Measurements from ENCODE around the gene ENO3.

ENO3 gene

GRCh38 chr17:4941319-4941610, 9.7 kb upstream of the ENO3 start:
- H3K9ac ChIP-seq (ENCODE audit: low read depth, low read length), result peak overlapping the region; percentile 98
- no peaks in the 10 kb centered on the region for H3K9me3 ChIP-seq (ENCODE audit: control insufficient read depth, insufficient read depth, low read length)
- H3K36me3 ChIP-seq (ENCODE audit: insufficient read depth, low read length), result peaks cover 8% of the 10 kb centered on the region
- H3K4me1 ChIP-seq (ENCODE audit: insufficient read depth, low read length), result peaks cover 22% of the 10 kb centered on the region

DNA sequence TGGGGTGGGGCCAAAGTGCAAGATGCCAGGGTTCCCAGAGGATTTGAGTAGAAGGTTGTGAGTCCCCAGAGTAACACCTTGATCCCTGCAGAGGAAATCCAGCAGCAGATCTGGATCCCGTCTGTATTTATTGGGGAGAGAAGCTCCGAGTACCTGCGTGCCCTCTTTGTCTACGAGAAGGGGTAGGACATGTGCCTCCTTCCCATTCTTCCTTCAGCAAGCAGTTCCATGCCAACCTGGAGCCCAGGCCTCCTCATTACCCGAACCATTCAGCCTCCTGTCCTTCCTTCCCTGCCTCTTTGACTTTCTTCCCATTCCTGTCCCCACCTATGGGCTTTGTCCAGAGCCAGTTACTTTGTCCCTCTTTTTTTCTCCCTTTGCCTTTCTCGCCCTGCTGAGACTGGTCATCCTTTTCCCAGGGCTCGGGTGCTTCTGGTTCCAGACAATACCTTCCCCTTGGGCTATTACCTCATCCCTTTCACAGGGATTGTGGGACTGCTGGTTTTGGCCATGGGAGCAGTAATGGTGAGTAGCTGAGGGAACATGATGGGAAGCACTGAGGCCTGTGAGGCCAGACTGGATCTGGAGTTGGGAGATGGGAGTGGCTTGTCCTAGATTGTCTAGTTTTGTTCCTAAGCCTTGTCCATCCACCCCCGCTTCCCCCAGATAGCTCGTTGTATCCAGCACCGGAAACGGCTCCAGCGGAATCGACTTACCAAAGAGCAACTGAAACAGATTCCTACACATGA, 8.0 kb upstream of the ENO3 start:
- Histone ChIP-seq H3K36me3 (ENCODE audit: insufficient read depth, low read length) (peaks cover 13% of the 10 kb centered on the region), H3K4me1 (ENCODE audit: insufficient read depth, low read length) (peaks cover 23% of the 10 kb centered on the region), H3K9ac (ENCODE audit: low read depth, low read length) (no peak overlapping the region), H3K9me3 (ENCODE audit: control insufficient read depth, insufficient read depth, low read length) (no peaks in the 10 kb centered on the region)

DNA sequence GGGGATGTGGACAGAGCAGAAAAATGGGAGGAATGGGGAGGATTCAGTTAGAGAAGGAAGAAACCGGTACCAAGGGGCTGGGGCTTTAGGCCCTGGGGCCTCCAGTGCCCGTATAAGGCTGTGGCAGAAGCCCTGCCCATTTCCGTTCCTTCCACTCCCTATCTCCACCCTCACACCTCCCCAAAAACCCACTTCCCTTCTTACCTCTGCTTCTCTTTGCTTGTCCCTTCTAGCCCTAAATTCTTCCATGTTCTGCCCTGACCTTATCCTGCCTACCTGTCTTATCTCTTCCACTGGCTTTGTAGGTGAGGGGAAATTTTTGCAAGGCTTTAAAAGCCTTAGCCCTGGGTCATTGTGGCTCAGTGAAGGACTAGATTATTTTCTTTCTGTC, 6.8 kb upstream of the ENO3 start:
- no peak overlapping the region; the same call in 1 of the 2 replicates for H3K9ac ChIP-seq (ENCODE audit: low read depth, low read length)
- H3K9me3 ChIP-seq (ENCODE audit: control insufficient read depth, insufficient read depth, low read length), result no peaks in the 10 kb centered on the region
- peaks cover 20% of the 10 kb centered on the region for H3K4me1 ChIP-seq (ENCODE audit: insufficient read depth, low read length)
- H3K36me3 ChIP-seq (ENCODE audit: insufficient read depth, low read length), result peaks cover 9% of the 10 kb centered on the region

DNA sequence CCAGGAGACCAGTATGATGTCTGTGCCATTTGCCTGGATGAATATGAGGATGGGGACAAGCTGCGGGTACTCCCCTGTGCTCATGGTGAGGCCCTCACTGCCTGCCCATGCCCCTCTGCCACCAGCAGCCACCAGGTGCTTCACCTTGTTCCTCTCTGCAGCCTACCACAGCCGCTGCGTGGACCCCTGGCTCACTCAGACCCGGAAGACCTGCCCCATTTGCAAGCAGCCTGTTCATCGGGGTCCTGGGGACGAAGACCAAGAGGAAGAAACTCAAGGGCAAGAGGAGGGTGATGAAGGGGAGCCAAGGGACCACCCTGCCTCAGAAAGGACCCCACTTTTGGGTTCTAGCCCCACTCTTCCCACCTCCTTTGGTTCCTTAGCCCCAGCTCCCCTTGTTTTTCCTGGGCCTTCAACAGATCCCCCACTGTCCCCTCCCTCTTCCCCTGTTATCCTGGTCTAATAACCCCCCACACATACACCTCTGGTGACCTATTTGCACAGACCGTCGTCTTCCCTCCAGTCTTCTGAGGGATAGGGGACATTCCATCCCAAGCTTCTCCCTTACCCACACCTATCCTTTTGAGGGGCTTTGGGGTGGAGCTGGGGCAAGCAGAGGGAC, 6.3 kb upstream of the ENO3 start:
- peaks cover 20% of the 10 kb centered on the region for H3K4me1 ChIP-seq (ENCODE audit: insufficient read depth, low read length)
- H3K9ac ChIP-seq (ENCODE audit: low read depth, low read length), result no peak overlapping the region; the same call in 1 of the 2 replicates
- H3K9me3 ChIP-seq (ENCODE audit: control insufficient read depth, insufficient read depth, low read length), result no peaks in the 10 kb centered on the region
- peaks cover 9% of the 10 kb centered on the region for H3K36me3 ChIP-seq (ENCODE audit: insufficient read depth, low read length)

DNA sequence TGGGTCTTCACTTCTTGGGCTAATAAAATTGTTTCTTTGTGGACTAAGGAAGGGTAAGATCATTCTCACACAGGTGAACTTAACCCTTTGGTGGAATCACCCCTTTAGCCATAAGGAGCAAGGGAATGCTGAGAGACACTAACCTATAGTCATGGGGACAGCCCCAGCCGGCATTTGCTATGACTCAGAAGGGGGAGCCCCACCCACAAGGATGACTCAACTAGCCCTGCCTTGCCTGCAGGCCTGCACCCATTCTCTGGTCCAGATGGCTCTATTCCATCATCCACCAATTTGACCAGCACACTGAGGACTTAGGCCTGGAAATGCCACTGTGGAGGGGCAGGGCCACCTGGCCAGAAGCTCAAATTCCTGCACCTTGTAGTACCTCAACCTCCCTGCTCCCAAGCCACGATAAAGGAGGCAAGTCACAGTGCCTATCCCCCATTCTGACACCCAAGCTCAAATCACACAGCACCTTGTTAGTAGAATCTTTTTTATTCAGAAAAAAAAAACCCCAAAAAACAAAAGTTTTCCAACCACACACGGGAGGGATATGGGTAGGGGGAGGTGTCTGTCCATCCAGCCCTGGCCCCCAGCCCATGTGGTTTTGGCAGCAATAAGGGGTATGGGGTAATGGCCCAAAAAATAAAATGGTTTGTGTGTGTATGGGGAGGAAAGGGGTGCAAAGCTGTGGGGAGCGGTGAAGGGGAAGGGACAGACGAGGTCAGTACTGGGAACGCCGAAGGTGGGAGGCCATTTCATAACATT, 5.6 kb upstream of the ENO3 start:
- peaks cover 9% of the 10 kb centered on the region for H3K36me3 ChIP-seq (ENCODE audit: insufficient read depth, low read length)
- H3K4me1 ChIP-seq (ENCODE audit: insufficient read depth, low read length), result peaks cover 20% of the 10 kb centered on the region
- H3K9me3 ChIP-seq (ENCODE audit: control insufficient read depth, insufficient read depth, low read length), result no peaks in the 10 kb centered on the region
- H3K9ac ChIP-seq (ENCODE audit: low read depth, low read length), result no peak overlapping the region

DNA sequence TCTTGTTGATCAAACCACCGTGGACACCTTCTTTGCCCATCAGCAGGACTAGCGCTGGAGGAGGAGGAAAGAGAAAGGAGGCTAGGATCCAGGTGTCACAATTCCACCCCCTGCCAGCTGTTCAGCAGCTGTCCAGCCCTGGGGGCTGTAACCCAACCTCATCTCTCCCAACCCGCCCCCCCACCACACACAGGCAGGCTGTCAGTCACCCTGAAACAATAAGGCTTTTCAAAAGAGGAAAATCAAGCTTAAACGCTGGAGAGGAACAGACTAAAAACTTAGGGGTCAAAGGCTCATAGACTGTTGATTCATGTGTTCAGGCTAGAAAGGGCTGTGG, 5.0 kb upstream of the ENO3 start:
- Histone ChIP-seq H3K36me3 (ENCODE audit: insufficient read depth, low read length) (peaks cover 9% of the 10 kb centered on the region), H3K4me1 (ENCODE audit: insufficient read depth, low read length) (peaks cover 20% of the 10 kb centered on the region)

GRCh38 chr17:4946312-4946976, 4.5 kb upstream of the ENO3 start:
- Histone ChIP-seq H3K36me3 (ENCODE audit: insufficient read depth, low read length) (peaks cover 9% of the 10 kb centered on the region), H3K9me3 (ENCODE audit: control insufficient read depth, insufficient read depth, low read length) (no peaks in the 10 kb centered on the region), H3K4me1 (ENCODE audit: insufficient read depth, low read length) (peaks cover 20% of the 10 kb centered on the region), H3K9ac (ENCODE audit: low read depth, low read length) (peak overlapping the region; percentile 76)

More for the DNA sequence above, 5.0 kb upstream of the ENO3 start:
- no peaks in the 10 kb centered on the region for H3K9me3 ChIP-seq (ENCODE audit: control insufficient read depth, insufficient read depth, low read length)
- H3K9ac ChIP-seq (ENCODE audit: low read depth, low read length), result 0 out of 2 replicates have a peak overlapping the region, but pooled peaks have one; percentile 76

- H3K36me3 ChIP-seq (ENCODE audit: insufficient read depth, low read length), result peaks cover 9% of the 10 kb centered on the region
- peaks cover 25% of the 10 kb centered on the region for H3K4me1 ChIP-seq (ENCODE audit: insufficient read depth, low read length)
- peak overlapping the region; percentile 76 for H3K9ac ChIP-seq (ENCODE audit: low read depth, low read length)
- no peaks in the 10 kb centered on the region for H3K9me3 ChIP-seq (ENCODE audit: control insufficient read depth, insufficient read depth, low read length)
Observed at GRCh38 chr17:4947010-4947410, 3.9 kb upstream of the ENO3 start.

- Histone ChIP-seq H3K36me3 (ENCODE audit: insufficient read depth, low read length) (peaks cover 9% of the 10 kb centered on the region), H3K9me3 (ENCODE audit: control insufficient read depth, insufficient read depth, low read length) (no peaks in the 10 kb centered on the region), H3K4me1 (ENCODE audit: insufficient read depth, low read length) (peaks cover 25% of the 10 kb centered on the region), H3K9ac (ENCODE audit: low read depth, low read length) (peak overlapping the region; percentile 76)
Observed at GRCh38 chr17:4947411-4948165, 3.3 kb upstream of the ENO3 start.

- Histone ChIP-seq H3K9me3 (ENCODE audit: control insufficient read depth, insufficient read depth, low read length) (no peaks in the 10 kb centered on the region), H3K36me3 (ENCODE audit: insufficient read depth, low read length) (peaks cover 9% of the 10 kb centered on the region), H3K4me1 (ENCODE audit: insufficient read depth, low read length) (peaks cover 25% of the 10 kb centered on the region), H3K9ac (ENCODE audit: low read depth, low read length) (peak within 1 kb of the TSS; percentile 76)
Observed at GRCh38 chr17:4948166-4948930, 2.6 kb upstream of the ENO3 start, which contains the start of gene PFN1. TSS of gene PFN1 (minus strand) at chr17:4948530. CDS start at chr17:4948394, 136 bp downstream.

GRCh38 chr17:4948931-4949320, 2.0 kb upstream of the ENO3 start:
- no peaks in the 10 kb centered on the region for H3K9me3 ChIP-seq (ENCODE audit: control insufficient read depth, insufficient read depth, low read length)
- H3K9ac ChIP-seq (ENCODE audit: low read depth, low read length), result peak overlapping the region; percentile 76
- peaks cover 9% of the 10 kb centered on the region for H3K36me3 ChIP-seq (ENCODE audit: insufficient read depth, low read length)
- H3K4me1 ChIP-seq (ENCODE audit: insufficient read depth, low read length), result peaks cover 25% of the 10 kb centered on the region

GRCh38 chr17:4949321-4950074, 1.4 kb upstream of the ENO3 start:
- Histone ChIP-seq H3K4me1 (ENCODE audit: insufficient read depth, low read length) (peaks cover 22% of the 10 kb centered on the region), H3K9ac (ENCODE audit: low read depth, low read length) (peak overlapping the region; percentile 76), H3K36me3 (ENCODE audit: insufficient read depth, low read length) (peaks cover 9% of the 10 kb centered on the region), H3K9me3 (ENCODE audit: control insufficient read depth, insufficient read depth, low read length) (no peaks in the 10 kb centered on the region)
